Right atrium auricular region (tissue), 2 donors: ENCODE data around the gene ATP11A. TPM values are rescaled to one million over a fixed set of nuclear protein-coding genes. Genes with fewer than 3 reads are reported as not detected.

Experiments
- DNase-seq: peaks from one replicate; pipeline ENCODE4 v3.0.0-alpha.2; 2019; ENCODE audit warnings: low spot score
- H3K27ac ChIP-seq, 2 donors: fragments of 200-600 bp; sonication (generic); 1 replicate in 1 of 2; 2 replicates in 1 of 2; pipeline ENCODE4 v1.5.1; 2016 to 2019
- H3K27me3 ChIP-seq, 2 donors: fragments of 200-600 bp; sonication (generic); one replicate each; pipeline versions ENCODE4 v1.5.1 to v1.6.0; 2017 to 2019
- H3K36me3 ChIP-seq: fragments of 200-600 bp; sonication (generic); one replicate; pipeline ENCODE4 v1.5.1; 2016
- H3K4me1 ChIP-seq, 2 donors: fragments of 200-600 bp; sonication (generic); one replicate each; pipeline versions ENCODE4 v1.5.1 to v1.6.0; 2017 to 2019
- H3K4me3 ChIP-seq, 2 donors: fragments of 200-600 bp; sonication (generic); 1 replicate in 1 of 2; 2 replicates in 1 of 2; pipeline ENCODE4 v1.5.1; 2017 to 2019; ENCODE audit warnings: mild to moderate bottlenecking in 1 of 2, moderate library complexity in 1 of 2
- H3K9me3 ChIP-seq, 2 donors: fragments of 200-600 bp; sonication (generic); one replicate each; pipeline ENCODE4 v1.5.1; 2019
- CTCF ChIP-seq, 2 donors: fragments of 200-600 bp; sonication (generic); IDR thresholded peaks; one replicate each; pipeline ENCODE4 v1.5.1; 2019; ENCODE audit warnings: antibody characterized with exemption in 2 of 2
- total RNA-seq, 2 donors: library from RNA; depleted of rRNA; stranded (reverse); fragments of >200 nt; gene quantifications; one replicate each; pipeline ENCODE4 v1.1.0, GENCODE V29; 2016

Gene ATP11A
- total RNA-seq, 2 donors from 2014 or later, result 31.8 to 48.6 TPM

DNA sequence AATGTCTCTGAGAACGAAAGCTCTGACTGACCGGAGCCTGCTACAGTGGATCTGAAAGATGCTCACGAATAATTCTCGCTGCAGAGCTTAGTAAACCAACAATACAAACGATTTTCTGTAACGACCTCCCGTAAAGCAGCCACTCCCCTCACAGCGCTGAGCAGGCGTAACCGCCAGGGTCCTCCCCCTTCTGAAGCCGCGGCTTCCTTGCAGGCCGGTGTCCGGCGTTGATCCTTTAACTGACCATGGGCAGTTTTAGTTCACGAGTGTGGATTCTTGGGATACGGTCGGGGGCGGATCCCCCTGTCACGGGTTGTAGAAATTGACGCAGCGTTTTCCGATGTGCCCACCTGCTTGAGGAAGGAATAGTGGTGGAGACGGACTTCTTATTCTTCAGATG is 75.9 kb downstream of the ATP11A start:
- Histone ChIP-seq H3K27ac (no peak overlapping the region), H3K27me3 (no peaks in the 10 kb centered on the region), H3K4me1 (peaks cover 0 to 34% of the 10 kb centered on the region in 2 donors), H3K4me3 (no peak overlapping the region), H3K36me3 (no peaks in the 10 kb centered on the region), H3K9me3 (no peaks in the 10 kb centered on the region)
- no peak for TF ChIP-seq CTCF (IDR thresholded peaks at IDR 0.05)
- DNase-seq, result no peak

- Histone ChIP-seq H3K36me3 (no peaks in the 10 kb centered on the region), H3K27ac (no peak overlapping the region), H3K27me3 (no peaks in the 10 kb centered on the region), H3K4me3 (no peak overlapping the region), H3K9me3 (no peaks in the 10 kb centered on the region), H3K4me1 (peaks cover 0 to 40% of the 10 kb centered on the region in 2 donors)
- TF ChIP-seq CTCF (IDR thresholded peaks at IDR 0.05), result no peak
- DNase-seq, result no peak
Measured at GRCh38 chr13:112766336-112766735, 76.5 kb downstream of the ATP11A start.

DNA sequence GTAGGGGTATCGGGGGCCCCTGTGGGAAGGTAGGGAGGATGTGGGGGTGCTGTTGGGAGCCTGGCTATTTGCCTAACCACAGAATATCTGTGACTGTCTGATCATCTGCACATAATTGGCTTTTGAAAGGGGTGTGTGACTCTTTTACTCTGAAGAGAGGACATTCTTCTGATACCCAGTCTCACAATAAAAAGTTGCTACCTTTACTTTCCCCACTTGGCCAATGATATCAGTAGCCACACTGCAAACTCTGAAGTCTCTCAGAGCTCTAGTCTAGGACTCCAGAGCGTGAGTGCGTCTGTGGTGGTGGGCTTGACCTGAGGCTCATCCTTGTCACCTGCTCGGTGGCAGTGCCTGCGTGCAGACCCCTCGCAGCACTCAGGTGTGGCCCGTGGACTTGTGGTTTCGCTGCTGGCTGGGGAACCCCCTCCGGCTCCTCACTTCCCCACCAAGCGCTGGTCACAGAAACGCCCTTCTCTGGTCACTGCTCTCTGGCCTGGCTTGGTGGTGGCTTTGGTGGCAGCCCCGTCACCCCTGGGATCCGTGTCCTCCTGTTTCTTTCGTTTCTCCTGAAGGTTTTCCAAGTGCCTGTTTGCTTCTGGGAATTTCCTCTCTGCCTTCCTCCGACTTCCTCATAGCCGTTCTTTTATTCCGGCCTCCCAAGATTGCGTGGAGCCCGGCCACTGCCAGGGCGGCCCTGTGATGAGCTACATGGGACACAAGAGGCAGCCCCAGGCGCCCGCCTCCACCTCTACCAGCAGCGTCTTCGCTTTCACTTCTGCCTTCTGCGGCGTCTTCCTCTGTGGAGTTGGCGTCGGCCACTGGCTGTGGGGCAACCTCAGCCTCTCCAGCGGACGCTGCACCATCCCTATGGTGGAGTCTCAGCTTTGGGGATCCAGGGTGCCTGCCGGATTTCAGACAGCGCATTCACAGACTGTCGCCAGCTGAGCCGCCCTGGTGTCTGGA is 78.0 kb downstream of the ATP11A start:
- DNase-seq, result no peak
- Histone ChIP-seq H3K9me3 (no peaks in the 10 kb centered on the region), H3K4me1 (peaks cover 0 to 39% of the 10 kb centered on the region in 2 donors), H3K27ac (peak overlapping the region in 1 of 2 donors; percentile 16), H3K4me3 (no peak overlapping the region), H3K27me3 (no peaks in the 10 kb centered on the region), H3K36me3 (no peaks in the 10 kb centered on the region)
- TF ChIP-seq CTCF (IDR thresholded peaks at IDR 0.05), result no peak

DNA sequence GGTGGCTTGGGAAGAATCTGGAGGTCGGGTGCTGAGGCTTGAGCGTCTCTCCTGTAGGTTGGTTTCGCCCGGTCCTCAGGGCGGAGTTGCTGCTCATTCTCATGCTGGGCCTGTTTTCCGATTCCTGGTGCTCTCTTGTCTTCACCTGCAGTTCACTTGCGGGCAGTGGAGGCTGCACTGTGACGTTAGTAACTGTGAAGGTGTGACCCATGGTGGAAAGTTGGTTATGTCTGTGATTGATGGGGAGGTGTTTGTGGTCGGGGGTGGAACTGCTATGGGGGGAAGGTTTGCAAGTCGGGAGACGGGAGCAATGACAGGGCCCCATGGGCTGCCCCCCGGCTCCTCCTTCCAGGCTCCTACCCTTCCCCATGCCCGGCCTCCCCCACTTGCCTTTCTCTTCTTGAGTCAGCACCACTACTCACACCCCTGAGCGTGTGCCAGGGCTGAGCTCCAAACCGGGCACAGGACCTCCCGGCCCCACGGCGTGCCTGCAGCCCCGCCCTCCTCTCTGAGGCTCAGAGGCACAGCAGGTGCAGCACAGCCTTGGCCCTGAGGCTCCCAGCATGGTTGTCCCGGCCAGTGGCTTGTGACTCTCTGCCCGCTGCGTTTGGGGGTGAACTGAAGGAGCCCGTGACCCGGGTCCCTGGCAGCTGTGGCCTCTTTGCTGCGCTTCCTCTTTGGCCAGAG is 79.1 kb downstream of the ATP11A start:
- no peaks in the 10 kb centered on the region for H3K27me3 ChIP-seq
- H3K27ac ChIP-seq, result peak overlapping the region; percentile 71 to 72
- no peak for TF ChIP-seq CTCF (IDR thresholded peaks at IDR 0.05)
- peaks cover 0 to 47% of the 10 kb centered on the region in 2 donors for H3K4me1 ChIP-seq
- H3K4me3 ChIP-seq, result no peak overlapping the region
- no peaks in the 10 kb centered on the region for H3K36me3 ChIP-seq
- DNase-seq, result no peak
- H3K9me3 ChIP-seq, result no peaks in the 10 kb centered on the region

DNA sequence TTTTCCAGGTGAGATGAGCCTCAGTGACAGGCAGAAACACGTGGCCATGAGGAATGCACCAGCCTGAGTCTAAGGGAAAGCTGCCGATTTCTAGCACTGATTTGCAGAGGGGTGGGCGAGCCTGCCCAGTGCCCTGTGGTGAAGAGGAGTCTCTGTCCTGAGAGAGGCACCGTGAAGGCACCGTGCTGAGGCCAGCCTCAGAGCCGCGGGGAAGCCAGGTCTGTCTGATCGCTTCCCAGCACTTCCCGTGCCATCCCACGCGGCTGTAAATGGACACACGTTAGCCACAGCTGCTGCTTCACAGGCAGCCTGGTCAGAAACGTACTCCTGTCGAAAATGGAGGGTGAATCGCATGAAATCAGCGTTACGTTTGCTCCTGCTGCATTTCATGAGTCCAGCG is 79.8 kb downstream of the ATP11A start:
- no peak for TF ChIP-seq CTCF (IDR thresholded peaks at IDR 0.05)
- Histone ChIP-seq H3K4me3 (no peak overlapping the region), H3K27ac (peak overlapping the region; percentile 71 to 72), H3K27me3 (no peaks in the 10 kb centered on the region), H3K4me1 (peaks cover 0 to 54% of the 10 kb centered on the region in 2 donors), H3K36me3 (no peaks in the 10 kb centered on the region), H3K9me3 (no peaks in the 10 kb centered on the region)
- DNase-seq, result no peak
